H7 (cell line): ENCODE measurements around the gene HOXB9. TPM values are rescaled to one million over a fixed set of nuclear protein-coding genes. Genes with fewer than 3 reads are reported as not detected.

Experiments
- total RNA-seq: library from RNA; depleted of rRNA; stranded (reverse); fragments of >200 nt; shearing (Covaris generic); gene quantifications from 2 replicates; pipeline ENCODE4 v1.2.3, GENCODE V29; 2014; rRNA removed

The HOXB9 gene
- total RNA-seq, 1 experiment from 2014 or later: not detected

Other genes with a start within 250 kb of the HOXB9 start
- not detected in 2 replicates for gene SKAP1, start 196.1 kb downstream of the HOXB9 start, total RNA-seq
- gene HOXB1, start 95.3 kb downstream of the HOXB9 start, total RNA-seq: 4.5 and 6.4 TPM in 2 replicates
- 11.8 and 16.1 TPM in 2 replicates for gene HOXB2, start 81.2 kb downstream of the HOXB9 start, total RNA-seq
- 0.03 TPM in 1 of 2 replicates, not detected in the other for gene HOXB4, start 48.0 kb downstream of the HOXB9 start, total RNA-seq
- 4.5 and 6.8 TPM in 2 replicates for gene HOXB3, start 36.1 kb downstream of the HOXB9 start, total RNA-seq
- gene HOXB5, start 32.6 kb downstream of the HOXB9 start, total RNA-seq: not detected in 2 replicates
- gene HOXB6, start 21.4 kb downstream of the HOXB9 start, total RNA-seq: not detected in 2 replicates
- 0.45 TPM in 1 of 2 replicates, not detected in the other for gene HOXB7, start 15.3 kb downstream of the HOXB9 start, total RNA-seq
- gene HOXB8, start 11.1 kb downstream of the HOXB9 start, total RNA-seq: not detected in 2 replicates
- gene PRAC1, start 96.2 kb upstream of the HOXB9 start, total RNA-seq: 156 and 173 TPM in 2 replicates
- gene PRAC2, start 96.8 kb upstream of the HOXB9 start, total RNA-seq: 40.8 and 40.9 TPM in 2 replicates
- gene HOXB13, start 102.4 kb upstream of the HOXB9 start, total RNA-seq: 7.9 and 11.1 TPM in 2 replicates
- gene TTLL6, start 190.9 kb upstream of the HOXB9 start, total RNA-seq: 2.1 and 2.6 TPM in 2 replicates
- gene CALCOCO2, start 204.7 kb upstream of the HOXB9 start, total RNA-seq: 19.4 and 23.1 TPM in 2 replicates